ENCODE data around the gene FBXL16.

FBXL16 gene

DNA sequence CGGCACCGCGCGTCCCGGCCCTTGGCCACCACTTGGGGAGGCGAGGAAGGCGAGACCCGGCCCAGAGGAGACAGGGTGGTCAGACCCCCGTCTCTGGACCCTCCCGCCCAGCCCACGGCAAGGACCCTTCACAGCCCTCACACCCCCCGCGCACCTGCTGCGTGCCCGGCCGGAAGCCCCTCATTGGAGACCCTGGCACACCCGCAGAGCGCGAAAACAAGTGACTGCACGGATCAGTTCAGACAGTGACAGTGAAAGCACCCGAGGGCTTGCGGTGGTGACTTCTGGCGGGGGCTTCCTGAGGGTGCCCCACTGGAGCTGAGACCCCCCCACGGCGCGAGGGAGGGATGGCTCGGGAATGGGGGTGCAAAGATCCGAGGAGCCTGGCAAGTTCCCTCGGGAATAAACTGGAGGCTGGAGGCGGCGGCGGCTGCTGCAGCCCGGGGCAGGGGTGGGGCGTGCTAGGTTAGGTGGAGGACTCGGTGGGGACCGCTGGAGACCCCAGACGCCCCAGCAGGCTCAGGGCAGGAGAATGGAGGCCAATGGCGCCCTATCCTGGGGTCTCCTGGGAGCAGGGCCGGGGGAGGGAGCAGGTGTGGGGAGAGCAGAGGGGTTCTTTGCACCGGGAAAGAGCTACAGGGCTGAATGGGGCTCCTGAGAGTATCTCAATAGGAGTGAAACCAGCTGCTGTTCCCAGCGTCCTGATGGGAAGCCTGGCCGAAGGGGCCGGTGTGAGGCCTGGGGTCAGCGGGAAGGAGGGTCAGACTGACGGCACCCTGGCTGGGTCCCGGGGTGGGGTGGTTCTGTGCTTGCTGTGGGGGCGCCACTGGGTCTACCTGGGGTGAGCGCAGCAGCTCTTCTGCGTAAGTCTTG, 824 bp upstream of the FBXL16 start:
- Histone ChIP-seq H4K20me1 (ENCODE audit: insufficient read depth, low read length) (no peaks in the 10 kb centered on the region), H2AFZ (ENCODE audit: low read length) (no peak overlapping the region), H3K9me2 (ENCODE audit: low read depth, low read length) (no peaks in the 10 kb centered on the region), H3K9ac (ENCODE audit: low read length) (no peak overlapping the region), H3K36me3 (ENCODE audit: insufficient read depth, low read length) (no peaks in the 10 kb centered on the region), H3F3A (ENCODE audit: insufficient read depth, low read length) (no peaks in the 10 kb centered on the region), H3K4me2 (ENCODE audit: low read length) (no peak overlapping the region), H3K9me3 (ENCODE audit: low read length) (no peaks in the 10 kb centered on the region), H3K4me3 (ENCODE audit: low read depth, low read length, poor library complexity, severe bottlenecking) (no peak overlapping the region), H3K27me3 (ENCODE audit: insufficient read depth, low read length) (peaks cover 8% of the 10 kb centered on the region; the same call in 1 of the 2 replicates), H3K79me2 (ENCODE audit: insufficient read depth, low read length) (no peaks in the 10 kb centered on the region), H3K4me1 (ENCODE audit: insufficient read depth, low read length, severe bottlenecking) (no peaks in the 10 kb centered on the region), H3K27ac (ENCODE audit: low read depth, low read length, poor library complexity, severe bottlenecking) (no peak overlapping the region)
- TF ChIP-seq, protein P1, sequence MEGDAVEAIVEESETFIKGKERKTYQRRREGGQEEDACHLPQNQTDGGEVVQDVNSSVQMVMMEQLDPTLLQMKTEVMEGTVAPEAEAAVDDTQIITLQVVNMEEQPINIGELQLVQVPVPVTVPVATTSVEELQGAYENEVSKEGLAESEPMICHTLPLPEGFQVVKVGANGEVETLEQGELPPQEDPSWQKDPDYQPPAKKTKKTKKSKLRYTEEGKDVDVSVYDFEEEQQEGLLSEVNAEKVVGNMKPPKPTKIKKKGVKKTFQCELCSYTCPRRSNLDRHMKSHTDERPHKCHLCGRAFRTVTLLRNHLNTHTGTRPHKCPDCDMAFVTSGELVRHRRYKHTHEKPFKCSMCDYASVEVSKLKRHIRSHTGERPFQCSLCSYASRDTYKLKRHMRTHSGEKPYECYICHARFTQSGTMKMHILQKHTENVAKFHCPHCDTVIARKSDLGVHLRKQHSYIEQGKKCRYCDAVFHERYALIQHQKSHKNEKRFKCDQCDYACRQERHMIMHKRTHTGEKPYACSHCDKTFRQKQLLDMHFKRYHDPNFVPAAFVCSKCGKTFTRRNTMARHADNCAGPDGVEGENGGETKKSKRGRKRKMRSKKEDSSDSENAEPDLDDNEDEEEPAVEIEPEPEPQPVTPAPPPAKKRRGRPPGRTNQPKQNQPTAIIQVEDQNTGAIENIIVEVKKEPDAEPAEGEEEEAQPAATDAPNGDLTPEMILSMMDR (IDR thresholded peaks at IDR 0.05; ENCODE audit: low read length): no peak
- no peak for TF ChIP-seq EZH2 (IDR thresholded peaks at IDR 0.05; ENCODE audit: borderline replicate concordance, low read length)

DNA sequence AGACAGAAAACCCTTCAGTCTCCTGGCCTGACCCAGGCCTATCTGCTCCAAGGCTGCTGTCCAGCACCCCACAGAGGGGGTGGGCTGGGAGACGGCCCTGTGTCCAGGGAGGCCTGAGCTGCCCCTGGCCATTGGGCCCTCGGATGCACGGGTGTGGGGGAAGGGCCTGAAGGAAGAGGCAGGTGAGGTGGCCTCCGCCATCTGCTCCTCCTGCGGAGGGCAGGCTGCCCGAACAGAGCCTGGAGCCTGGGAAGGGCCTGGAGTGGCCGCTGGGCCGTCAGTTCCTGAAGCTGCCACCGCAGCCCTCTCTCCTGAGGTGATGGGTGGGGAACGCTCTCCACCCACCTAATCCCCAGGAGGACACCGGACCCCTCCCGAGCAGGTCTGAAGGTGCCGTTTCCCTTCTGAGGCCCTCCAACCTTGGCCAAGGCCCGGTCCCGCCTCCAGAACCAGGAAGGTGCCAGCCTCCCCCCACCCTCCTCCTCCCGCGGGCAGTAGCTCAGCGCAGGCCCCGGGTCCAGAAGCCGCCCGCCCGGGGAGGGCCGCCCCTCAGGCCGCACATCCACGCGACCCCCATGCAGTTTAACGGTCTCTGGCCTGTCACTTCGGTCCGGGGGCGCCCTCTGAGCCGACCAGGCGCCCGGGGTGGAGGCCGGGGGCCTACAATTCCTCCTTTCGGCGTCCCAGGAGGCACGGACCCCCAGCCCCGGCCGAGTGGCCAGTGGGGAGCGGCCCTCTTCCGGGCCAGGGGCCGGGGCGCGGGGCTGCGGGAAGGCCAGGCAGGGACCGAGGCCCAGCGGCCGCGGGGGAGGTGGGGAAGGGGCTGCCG, 835 bp downstream of the FBXL16 start:
- H3K27me3 ChIP-seq (ENCODE audit: insufficient read depth, low read length): 0 out of 2 replicates have a peak, but pooled peaks cover 3% of the 10 kb centered on the region
- no peak overlapping the region for H3K9ac ChIP-seq (ENCODE audit: low read length)

DNA sequence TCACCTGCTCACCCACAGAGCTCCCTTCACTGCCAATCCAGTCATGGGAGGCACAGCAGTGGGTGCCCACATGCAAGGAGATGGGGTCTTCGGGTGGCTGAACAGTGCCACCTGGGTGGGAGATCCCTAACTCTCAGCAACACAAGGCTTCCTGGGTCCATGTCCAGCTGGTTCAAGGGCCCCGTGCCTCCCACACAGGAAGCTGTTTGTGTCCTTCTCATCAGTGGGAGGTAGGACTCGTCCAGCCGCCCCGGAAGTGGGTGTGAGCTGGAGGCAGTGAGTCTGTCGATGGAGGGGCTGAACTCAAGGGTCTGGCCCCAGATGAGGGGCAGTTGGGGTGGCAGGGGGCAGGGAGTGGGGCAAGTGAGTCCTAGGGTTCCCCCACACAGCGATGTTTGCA, 1.6 kb downstream of the FBXL16 start:
- H3K36me3 ChIP-seq (ENCODE audit: insufficient read depth, low read length): no peaks in the 10 kb centered on the region
- no peak overlapping the region for H3K9ac ChIP-seq (ENCODE audit: low read length)
- no peak overlapping the region for H3K27ac ChIP-seq (ENCODE audit: low read depth, low read length, poor library complexity, severe bottlenecking)
- H2AFZ ChIP-seq (ENCODE audit: low read length): no peak overlapping the region
- no peaks in the 10 kb centered on the region for H4K20me1 ChIP-seq (ENCODE audit: insufficient read depth, low read length)
- no peak overlapping the region for H3K4me3 ChIP-seq (ENCODE audit: low read depth, low read length, poor library complexity, severe bottlenecking)
- no peaks in the 10 kb centered on the region for H3K79me2 ChIP-seq (ENCODE audit: insufficient read depth, low read length)
- H3K27me3 ChIP-seq (ENCODE audit: insufficient read depth, low read length): 0 out of 2 replicates have a peak, but pooled peaks cover 3% of the 10 kb centered on the region
- H3K9me3 ChIP-seq (ENCODE audit: low read length): no peaks in the 10 kb centered on the region
- no peaks in the 10 kb centered on the region for H3F3A ChIP-seq (ENCODE audit: insufficient read depth, low read length)
- TF ChIP-seq, protein P1 (IDR thresholded peaks at IDR 0.05; ENCODE audit: low read length): no peak
- no peak for TF ChIP-seq EZH2 (IDR thresholded peaks at IDR 0.05; ENCODE audit: borderline replicate concordance, low read length)
- no peaks in the 10 kb centered on the region for H3K4me1 ChIP-seq (ENCODE audit: insufficient read depth, low read length, severe bottlenecking)
- no peak overlapping the region for H3K4me2 ChIP-seq (ENCODE audit: low read length)
- H3K9me2 ChIP-seq (ENCODE audit: low read depth, low read length): no peaks in the 10 kb centered on the region

More for the DNA sequence above, 835 bp downstream of the FBXL16 start:
- no peaks in the 10 kb centered on the region for H3K79me2 ChIP-seq (ENCODE audit: insufficient read depth, low read length)
- H3K4me1 ChIP-seq (ENCODE audit: insufficient read depth, low read length, severe bottlenecking): no peaks in the 10 kb centered on the region
- no peaks in the 10 kb centered on the region for H4K20me1 ChIP-seq (ENCODE audit: insufficient read depth, low read length)
- no peak overlapping the region for H3K27ac ChIP-seq (ENCODE audit: low read depth, low read length, poor library complexity, severe bottlenecking)
- no peaks in the 10 kb centered on the region for H3K36me3 ChIP-seq (ENCODE audit: insufficient read depth, low read length)
- no peaks in the 10 kb centered on the region for H3F3A ChIP-seq (ENCODE audit: insufficient read depth, low read length)
- H3K4me3 ChIP-seq (ENCODE audit: low read depth, low read length, poor library complexity, severe bottlenecking): no peak overlapping the region
- H3K9me2 ChIP-seq (ENCODE audit: low read depth, low read length): no peaks in the 10 kb centered on the region
- no peaks in the 10 kb centered on the region for H3K9me3 ChIP-seq (ENCODE audit: low read length)
- TF ChIP-seq, protein P1 (IDR thresholded peaks at IDR 0.05; ENCODE audit: low read length): no peak
- TF ChIP-seq EZH2 (IDR thresholded peaks at IDR 0.05; ENCODE audit: borderline replicate concordance, low read length): no peak
- no peak overlapping the region for H3K4me2 ChIP-seq (ENCODE audit: low read length)
- no peak overlapping the region for H2AFZ ChIP-seq (ENCODE audit: low read length)

Data from OCI-LY1 (cell line).